Measurements from ENCODE around the gene CMTM8.

- TF ChIP-seq CTCF (IDR thresholded peaks at IDR 0.05; ENCODE audit: borderline replicate concordance, extremely low read depth, low read length, poor library complexity, severe bottlenecking) (no peak), EZH2 (IDR thresholded peaks at IDR 0.05; ENCODE audit: borderline replicate concordance, low read depth, low read length, severe bottlenecking) (no peak)
These were observed 166.2 kb downstream of the CMTM8 start for GRCh38 chr3:32404714-32405113.
